Type B pancreatic cell (in vitro differentiated cells): ENCODE results near the gene DSG4. TPM values are rescaled to one million over a fixed set of nuclear protein-coding genes. Genes with fewer than 3 reads are reported as not detected.

Experiments
- DNase-seq: peaks from one replicate; pipeline ENCODE4 v3.0.0; 2021; ENCODE audit warnings: mixed read lengths; ENCODE audit not compliant: unreplicated experiment; ENCODE audit errors: extremely low spot score
- H3K27ac Mint-ChIP-seq: 2 replicates; pipeline ENCODE4 v1.8.0; 2021; ENCODE audit warnings: mild to moderate bottlenecking, mixed read lengths
- H3K27me3 Mint-ChIP-seq: 2 replicates; pipeline ENCODE4 v1.8.0; 2021; ENCODE audit warnings: mixed read lengths
- H3K36me3 Mint-ChIP-seq: 2 replicates; pipeline ENCODE4 v1.8.0; 2021; ENCODE audit warnings: mixed read lengths
- H3K4me1 Mint-ChIP-seq: one replicate; pipeline ENCODE4 v1.8.0; 2021; ENCODE audit warnings: mixed read lengths; ENCODE audit not compliant: unreplicated experiment
- H3K4me3 Mint-ChIP-seq: 2 replicates; pipeline ENCODE4 v1.8.0; 2021; ENCODE audit warnings: mild to moderate bottlenecking, mixed read lengths
- H3K9me3 Mint-ChIP-seq: 2 replicates; pipeline ENCODE4 v1.8.0; 2021; ENCODE audit warnings: mixed read lengths
- CTCF ChIP-seq: fragments of 200-600 bp; sonication (generic); conservative IDR thresholded peaks from 2 replicates; pipeline ENCODE4 v1.5.0; 2021; ENCODE audit warnings: antibody characterized with exemption, mild to moderate bottlenecking
- total RNA-seq: library from RNA; stranded (reverse); gene quantifications from 2 replicates; pipeline ENCODE4 v1.2.1, GENCODE V29; 2021; ENCODE audit warnings: low replicate concordance

DSG4 gene
- total RNA-seq, 1 donor from 2014 or later, result 0.07 TPM

- Mint-ChIP-seq H3K4me3 (peak overlapping the region; percentile 2), H3K4me1 (peaks cover 5% of the 10 kb centered on the region), H3K9me3 (peaks cover 3% of the 10 kb centered on the region), H3K36me3 (no peaks in the 10 kb centered on the region), H3K27me3 (no peaks in the 10 kb centered on the region), H3K27ac (peak overlapping the region; percentile 78)
- TF ChIP-seq CTCF, result no peak
- no peak for DNase-seq
These were observed 53.0 kb downstream of the DSG4 start for GRCh38 chr18:31429623-31430022.

GRCh38 chr18:31430072-31430471 lies 53.5 kb downstream of the DSG4 start:
- Mint-ChIP-seq H3K4me3 (peak overlapping the region; percentile 2), H3K9me3 (peaks cover 3% of the 10 kb centered on the region), H3K27me3 (no peaks in the 10 kb centered on the region), H3K27ac (peak overlapping the region; percentile 78), H3K36me3 (no peaks in the 10 kb centered on the region), H3K4me1 (peaks cover 5% of the 10 kb centered on the region)
- no peak for TF ChIP-seq CTCF
- no peak for DNase-seq

- Mint-ChIP-seq H3K27ac (no peak overlapping the region), H3K27me3 (no peaks in the 10 kb centered on the region), H3K9me3 (peaks cover 3% of the 10 kb centered on the region), H3K36me3 (no peaks in the 10 kb centered on the region), H3K4me3 (no peak overlapping the region), H3K4me1 (peaks cover 5% of the 10 kb centered on the region)
- no peak for TF ChIP-seq CTCF
- no peak for DNase-seq
These were observed 54.0 kb downstream of the DSG4 start for GRCh38 chr18:31430554-31430953.

- peaks cover 5% of the 10 kb centered on the region for H3K4me1 Mint-ChIP-seq
- no peaks in the 10 kb centered on the region for H3K27me3 Mint-ChIP-seq
- H3K36me3 Mint-ChIP-seq, result no peaks in the 10 kb centered on the region
- no peak for TF ChIP-seq CTCF
- peaks cover 3% of the 10 kb centered on the region for H3K9me3 Mint-ChIP-seq
- no peak for DNase-seq
- H3K4me3 Mint-ChIP-seq, result no peak overlapping the region
- no peak overlapping the region for H3K27ac Mint-ChIP-seq
These were observed 55.7 kb downstream of the DSG4 start for GRCh38 chr18:31432316-31432715.

- H3K27ac Mint-ChIP-seq, result no peak overlapping the region
- H3K36me3 Mint-ChIP-seq, result no peaks in the 10 kb centered on the region
- no peak overlapping the region for H3K4me3 Mint-ChIP-seq
- H3K27me3 Mint-ChIP-seq, result no peaks in the 10 kb centered on the region
- no peaks in the 10 kb centered on the region for H3K4me1 Mint-ChIP-seq
- no peak for DNase-seq
- TF ChIP-seq CTCF, result no peak
- no peaks in the 10 kb centered on the region for H3K9me3 Mint-ChIP-seq
These were observed 60.2 kb downstream of the DSG4 start for GRCh38 chr18:31436825-31437224.

- TF ChIP-seq CTCF, result no peak
- Mint-ChIP-seq H3K4me1 (no peaks in the 10 kb centered on the region), H3K27me3 (no peaks in the 10 kb centered on the region), H3K9me3 (no peaks in the 10 kb centered on the region), H3K4me3 (no peak overlapping the region), H3K27ac (no peak overlapping the region), H3K36me3 (no peaks in the 10 kb centered on the region)
- DNase-seq, result no peak
These were observed 61.8 kb downstream of the DSG4 start for GRCh38 chr18:31438402-31438801.
